Stomach (tissue), 9 donors: ENCODE data around the gene RFT1. TPM values are rescaled to one million over a fixed set of nuclear protein-coding genes. Genes with fewer than 3 reads are reported as not detected.

ENCODE experiments used
- DNase-seq, 2 donors: peaks; one replicate each; pipeline versions ENCODE4 v3.0.0 to v3.0.0-alpha.2; 2013 to 2019
- H3K27ac ChIP-seq, 5 donors: fragments of 200-600 bp in 4 of 5; sonication (generic) in 4 of 5; one replicate each; pipeline ENCODE4 v1.5.1; 2013 to 2019; ENCODE audit warnings: mild to moderate bottlenecking in 1 of 5, moderate library complexity in 1 of 5
- H3K27me3 ChIP-seq, 3 donors: fragments of 200-600 bp; sonication (generic); one replicate each; pipeline ENCODE4 v1.5.1; 2017 to 2019; ENCODE audit warnings: mixed run types in 1 of 3
- H3K36me3 ChIP-seq, 4 donors: fragments of 200-600 bp; sonication (generic); 1 replicate in 3 of 4; 2 replicates in 1 of 4; pipeline ENCODE4 v1.5.1; 2016 to 2019
- H3K4me1 ChIP-seq, 4 donors: fragments of 200-600 bp; sonication (generic); one replicate each; pipeline ENCODE4 v1.5.1; 2016 to 2019
- H3K4me3 ChIP-seq, 4 donors: fragments of 200-600 bp; sonication (generic) in 3 of 4; one replicate each; pipeline ENCODE4 v1.5.1; 2016 to 2019; ENCODE audit warnings: mild to moderate bottlenecking in 1 of 4
- H3K9me3 ChIP-seq, 4 donors: fragments of 200-600 bp; sonication (generic); one replicate each; pipeline ENCODE4 v1.5.1; 2016 to 2019
- EP300 ChIP-seq: sonication (generic); formaldehyde crosslinking; IDR thresholded peaks from one replicate; pipeline ENCODE4 v1.6.1; 2017; ENCODE audit warnings: antibody characterized with exemption
- POLR2A ChIP-seq, 4 donors: fragments of 450-650 bp; IDR thresholded peaks; one replicate each; pipeline ENCODE4 v1.6.1; 2016; ENCODE audit warnings: antibody characterized with exemption in 4 of 4, control low read depth in 2 of 4, mild to moderate bottlenecking in 1 of 4, moderate library complexity in 1 of 4
- POLR2AphosphoS5 ChIP-seq, 3 donors: sonication (generic); formaldehyde crosslinking; IDR thresholded peaks; one replicate each; pipeline ENCODE4 v1.6.1; 2016; ENCODE audit warnings: antibody characterized with exemption in 3 of 3
- WGBS, 5 donors: extraction: QIAGEN DNeasy Blood & Tissue Kit in 3 of 5; methylation state at CpG; one replicate each; pipeline versions ENCODE4 v1.1.5 to v1.1.7; 2013 to 2018; 5-methylcytosine and 5-hydroxymethylcytosine counted together
- intact Hi-C: fragments of 100-400 bp; cut with DNase I; formaldehyde crosslinking; loops from one replicate; pipeline ENCODE4 v1.15.1; 2023; ENCODE audit warnings: low total_unique reads
- polyA plus RNA-seq, 3 donors: library from polyadenylated mRNA; stranded (reverse); fragments of 200-250 nt; gene quantifications; one replicate each; pipeline ENCODE4 v1.2.3, GENCODE V29; 2013
- total RNA-seq, 5 donors: library from RNA; depleted of rRNA; stranded (reverse); fragments of >200 nt; gene quantifications; one replicate each; pipeline versions ENCODE4 v1.1.0 to v1.2.3, GENCODE V29; 2014 to 2016
- TF ChIP-seq, protein P1 (sequence below), 7 experiments: fragments of 450-650 bp in 4 of 7; fragments of 200-600 bp in 3 of 7; sonication (generic) in 3 of 7; IDR thresholded peaks; one replicate each; pipeline ENCODE4 v1.5.1; 2016 to 2019; ENCODE audit warnings: antibody characterized with exemption in 7 of 7, control low read depth in 2 of 7, mild to moderate bottlenecking in 1 of 7
- donor health status: healthy with polysubstance abuse.
- donor health status: Bipolar disorder and iron deficiency.
- donor health status: healthy.

RFT1 gene
- total and polyA plus RNA-seq, 8 donors, result 3.3 to 16.8 (median 7.6) TPM; not detected in 1

- peaks cover 73 to 96% (median 96%) of the 10 kb centered on the region in 4 donors for H3K4me1 ChIP-seq
- intact Hi-C loops, result no loop called here
- no peak overlapping the region for H3K4me3 ChIP-seq
- peak overlapping the region; percentile 86 to 96 (median 93) for H3K27ac ChIP-seq
- 40 to 70% (median 49%) methylated on average over 4 of the region's 4 CpGs; no CpG with 5 or more reads in 1 of the 5 donors for WGBS, 5 donors
- peaks cover 0 to 22% (median 6%) of the 10 kb centered on the region in 3 donors for H3K27me3 ChIP-seq
- H3K9me3 ChIP-seq, result no peaks in the 10 kb centered on the region
- no peaks in the 10 kb centered on the region for H3K36me3 ChIP-seq
- TF ChIP-seq EP300 (no peak), POLR2A (IDR thresholded peaks at IDR 0.05) (no peak), POLR2AphosphoS5 (IDR thresholded peaks at IDR 0.05) (peak in 1 of 3 donors; percentile 14)
- TF ChIP-seq, protein P1, sequence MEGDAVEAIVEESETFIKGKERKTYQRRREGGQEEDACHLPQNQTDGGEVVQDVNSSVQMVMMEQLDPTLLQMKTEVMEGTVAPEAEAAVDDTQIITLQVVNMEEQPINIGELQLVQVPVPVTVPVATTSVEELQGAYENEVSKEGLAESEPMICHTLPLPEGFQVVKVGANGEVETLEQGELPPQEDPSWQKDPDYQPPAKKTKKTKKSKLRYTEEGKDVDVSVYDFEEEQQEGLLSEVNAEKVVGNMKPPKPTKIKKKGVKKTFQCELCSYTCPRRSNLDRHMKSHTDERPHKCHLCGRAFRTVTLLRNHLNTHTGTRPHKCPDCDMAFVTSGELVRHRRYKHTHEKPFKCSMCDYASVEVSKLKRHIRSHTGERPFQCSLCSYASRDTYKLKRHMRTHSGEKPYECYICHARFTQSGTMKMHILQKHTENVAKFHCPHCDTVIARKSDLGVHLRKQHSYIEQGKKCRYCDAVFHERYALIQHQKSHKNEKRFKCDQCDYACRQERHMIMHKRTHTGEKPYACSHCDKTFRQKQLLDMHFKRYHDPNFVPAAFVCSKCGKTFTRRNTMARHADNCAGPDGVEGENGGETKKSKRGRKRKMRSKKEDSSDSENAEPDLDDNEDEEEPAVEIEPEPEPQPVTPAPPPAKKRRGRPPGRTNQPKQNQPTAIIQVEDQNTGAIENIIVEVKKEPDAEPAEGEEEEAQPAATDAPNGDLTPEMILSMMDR (IDR thresholded peaks at IDR 0.05), result no peak
- peak in 1 of 2 donors; percentile 53 for DNase-seq
Observed at GRCh38 chr3:53154881-53155285, 24.6 kb upstream of the RFT1 start.

GRCh38 chr3:53153980-53154379 lies 23.7 kb upstream of the RFT1 start:
- intact Hi-C loops, result no loop called here
- H3K27ac ChIP-seq, result peak overlapping the region; percentile 86 to 96 (median 93)
- H3K36me3 ChIP-seq, result no peaks in the 10 kb centered on the region
- 47 to 62% (median 48%) methylated on average over 4 to 6 of the region's 6 CpGs for WGBS, 5 donors
- DNase-seq, result no peak
- no peak overlapping the region for H3K4me3 ChIP-seq
- H3K4me1 ChIP-seq, result peaks cover 71 to 93% (median 92%) of the 10 kb centered on the region in 4 donors
- peaks cover 0 to 22% (median 6%) of the 10 kb centered on the region in 3 donors for H3K27me3 ChIP-seq
- H3K9me3 ChIP-seq, result no peaks in the 10 kb centered on the region
- TF ChIP-seq, protein P1 (IDR thresholded peaks at IDR 0.05), result no peak
- TF ChIP-seq POLR2A (IDR thresholded peaks at IDR 0.05) (no peak), EP300 (no peak), POLR2AphosphoS5 (IDR thresholded peaks at IDR 0.05) (no peak)

- intact Hi-C loops, result no loop called here
- no peaks in the 10 kb centered on the region for H3K36me3 ChIP-seq
- peaks cover 64 to 86% (median 85%) of the 10 kb centered on the region in 4 donors for H3K4me1 ChIP-seq
- WGBS, 5 donors, result 56 to 63% (median 59%) methylated on average over 3 of the region's 3 CpGs
- H3K27ac ChIP-seq, result peak overlapping the region in 3 of 5 donors; percentile 7 to 93 (median 86)
- no peak for DNase-seq
- H3K27me3 ChIP-seq, result peaks cover 0 to 22% (median 6%) of the 10 kb centered on the region in 3 donors
- TF ChIP-seq, protein P1 (IDR thresholded peaks at IDR 0.05), result no peak
- TF ChIP-seq POLR2A (IDR thresholded peaks at IDR 0.05), result no peak
- no peak for TF ChIP-seq POLR2AphosphoS5 (IDR thresholded peaks at IDR 0.05)
- TF ChIP-seq EP300, result no peak
- H3K9me3 ChIP-seq, result no peaks in the 10 kb centered on the region
- H3K4me3 ChIP-seq, result no peak overlapping the region
Observed at GRCh38 chr3:53153264-53153823, 23.1 kb upstream of the RFT1 start.

DNA sequence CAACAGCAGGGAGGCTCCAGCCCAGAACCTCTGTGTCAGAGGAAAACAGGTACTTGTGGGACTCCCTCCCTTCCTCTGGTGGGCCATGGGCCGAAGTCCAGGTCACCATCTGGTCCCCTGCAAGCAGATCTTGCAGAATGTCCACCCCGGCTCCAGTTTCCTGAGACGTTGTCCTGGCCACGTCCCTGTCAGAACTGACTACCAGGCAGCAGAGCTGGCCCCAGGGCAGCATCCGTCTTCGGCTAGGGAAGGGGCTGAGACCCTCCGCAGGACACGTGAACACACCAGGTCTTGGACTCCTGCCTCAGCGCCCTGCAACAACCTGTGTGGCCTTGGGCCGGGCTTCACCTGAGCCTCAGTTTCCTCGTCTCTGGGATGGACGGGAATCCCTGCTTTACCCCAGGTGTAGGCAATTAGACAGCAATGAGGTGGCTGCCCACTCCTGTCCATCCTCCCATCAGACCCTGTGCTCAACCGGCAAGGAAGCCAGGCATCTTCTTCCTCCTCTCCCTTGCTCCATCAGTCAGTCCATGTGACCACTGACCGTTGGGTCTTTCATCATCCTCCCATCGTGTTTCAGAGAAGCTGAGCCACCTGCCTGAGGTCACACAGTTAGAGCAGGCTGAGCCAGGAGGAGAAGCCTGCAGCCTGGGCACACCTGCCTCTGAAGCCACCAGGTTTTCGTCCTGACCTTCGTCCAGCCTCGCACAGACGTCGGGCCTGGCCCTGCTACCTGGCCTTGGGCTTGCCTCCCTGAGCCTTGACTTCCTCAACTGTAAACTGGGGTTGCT lies 21.8 kb upstream of the RFT1 start:
- no peak for TF ChIP-seq EP300
- TF ChIP-seq POLR2AphosphoS5 (IDR thresholded peaks at IDR 0.05), result no peak
- TF ChIP-seq, protein P1 (IDR thresholded peaks at IDR 0.05), result no peak
- TF ChIP-seq POLR2A (IDR thresholded peaks at IDR 0.05), result no peak
- WGBS, 5 donors, result 76 to 86% (median 79%) methylated on average over 16 to 20 of the region's 20 CpGs
- peaks cover 0 to 22% (median 6%) of the 10 kb centered on the region in 3 donors for H3K27me3 ChIP-seq
- H3K27ac ChIP-seq, result peak overlapping the region in 2 of 5 donors; percentile 64 to 84
- no peak overlapping the region for H3K4me3 ChIP-seq
- H3K9me3 ChIP-seq, result no peaks in the 10 kb centered on the region
- H3K36me3 ChIP-seq, result no peaks in the 10 kb centered on the region
- peaks cover 52 to 82% (median 77%) of the 10 kb centered on the region in 4 donors for H3K4me1 ChIP-seq
- no peak for DNase-seq
- intact Hi-C loops, result no loop called here
